ENCODE measurements around the gene DNAH7. TPM values are rescaled to one million over a fixed set of nuclear protein-coding genes. Genes with fewer than 3 reads are reported as not detected.

The DNAH7 gene
- total RNA-seq, 1 donor from 2014 or later = 2.0 TPM

- no peak for DNase-seq
Observed at GRCh38 chr2:195863121-195863520, 205.5 kb downstream of the DNAH7 start.

DNA sequence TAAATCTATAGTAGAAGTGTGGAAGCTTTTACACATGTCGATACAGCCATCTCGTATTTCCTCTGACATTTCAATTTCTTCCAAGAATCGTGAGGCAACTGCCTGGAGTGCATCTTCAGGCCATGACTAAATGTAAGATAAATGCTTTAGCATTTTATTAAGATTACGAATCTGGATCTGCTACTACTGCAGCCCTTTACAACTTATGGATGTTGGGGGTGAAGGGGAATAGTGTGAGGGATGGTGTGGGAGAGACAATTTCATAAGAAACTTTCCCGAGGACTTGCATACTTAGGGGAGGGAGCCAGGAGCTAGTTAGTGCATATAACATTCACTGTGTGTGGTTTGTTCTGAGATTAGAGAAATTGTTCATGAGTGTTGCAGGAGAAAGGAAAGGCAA, 206.8 kb downstream of the DNAH7 start:
- no peak for DNase-seq

GRCh38 chr2:195859513-195859912, 209.1 kb downstream of the DNAH7 start:
- no peak for DNase-seq

DNA sequence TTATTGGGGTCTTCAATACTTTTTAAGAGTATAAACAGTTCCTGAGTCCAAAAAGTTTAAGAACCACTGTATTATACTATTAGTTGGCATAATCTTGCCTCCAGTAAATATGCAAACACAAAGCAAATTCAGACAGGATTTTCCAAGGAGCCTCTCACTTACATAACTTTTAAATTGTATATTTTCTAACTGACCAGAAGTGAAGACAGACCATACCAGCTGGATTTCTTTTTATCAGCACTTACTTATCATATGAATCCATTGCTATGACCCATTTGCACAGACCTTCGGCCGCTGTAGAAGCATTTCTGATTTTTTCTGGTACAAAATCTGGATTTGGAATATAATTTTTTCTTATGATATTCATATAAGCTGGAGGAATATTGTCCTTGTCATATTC, 211.5 kb downstream of the DNAH7 start:
- DNase-seq = no peak

- no peak for DNase-seq
Observed at GRCh38 chr2:195850764-195851163, 217.9 kb downstream of the DNAH7 start.

DNA sequence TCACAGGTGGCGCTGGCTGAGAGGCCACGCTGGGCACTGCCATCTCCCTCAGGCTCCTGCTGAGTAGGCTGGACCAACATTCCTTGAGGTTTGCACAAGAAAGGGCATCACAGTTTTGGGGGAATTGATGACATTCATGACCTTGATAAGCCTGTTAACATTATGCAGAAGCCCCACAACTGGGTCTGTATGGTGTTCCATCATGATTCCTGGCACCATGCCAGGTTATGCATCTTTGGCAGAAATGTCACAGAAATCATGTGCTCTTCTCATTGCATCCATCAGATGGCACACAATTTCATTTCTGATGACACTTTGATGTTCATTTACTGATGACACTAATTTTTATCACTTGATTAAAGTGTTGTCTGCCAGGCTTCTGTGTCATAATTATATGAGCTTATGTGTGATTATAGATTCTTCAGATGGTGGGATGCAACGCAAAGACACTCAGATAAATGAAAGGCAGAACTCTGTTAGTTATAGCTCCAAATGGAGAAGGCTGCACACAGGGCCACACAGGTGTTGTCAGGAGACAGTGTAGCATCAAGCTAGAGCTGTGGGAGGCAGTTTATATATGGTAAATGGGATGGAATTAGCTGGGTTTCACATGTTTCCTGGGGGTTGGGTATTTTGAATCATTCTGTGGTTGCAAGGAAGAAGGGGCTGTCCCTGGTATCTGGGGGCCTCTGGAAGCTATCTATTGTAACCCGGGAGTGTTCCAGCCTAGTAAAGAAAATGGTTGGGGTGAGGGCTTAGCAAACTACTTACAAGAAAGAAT, 220.3 kb downstream of the DNAH7 start:
- DNase-seq = no peak

DNA sequence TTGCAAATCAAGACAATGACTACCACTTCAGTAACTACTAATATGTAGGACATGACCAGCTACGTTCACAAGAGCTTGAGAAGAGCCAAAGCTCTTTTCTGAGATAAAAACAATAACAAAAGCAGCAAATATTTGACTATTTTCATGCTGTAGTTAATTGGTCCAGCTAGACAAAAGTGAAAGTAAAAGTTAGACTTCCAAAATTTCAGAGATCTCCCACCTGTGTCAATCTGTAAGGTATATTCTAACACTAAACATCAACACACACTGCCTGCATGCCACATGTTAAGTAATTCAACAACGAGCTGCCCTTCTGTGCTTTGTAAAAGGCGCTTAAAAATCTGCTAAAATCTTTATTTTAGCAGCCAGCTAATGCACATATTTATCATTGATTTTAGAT, 225.7 kb downstream of the DNAH7 start:
- no peak for DNase-seq

DNA sequence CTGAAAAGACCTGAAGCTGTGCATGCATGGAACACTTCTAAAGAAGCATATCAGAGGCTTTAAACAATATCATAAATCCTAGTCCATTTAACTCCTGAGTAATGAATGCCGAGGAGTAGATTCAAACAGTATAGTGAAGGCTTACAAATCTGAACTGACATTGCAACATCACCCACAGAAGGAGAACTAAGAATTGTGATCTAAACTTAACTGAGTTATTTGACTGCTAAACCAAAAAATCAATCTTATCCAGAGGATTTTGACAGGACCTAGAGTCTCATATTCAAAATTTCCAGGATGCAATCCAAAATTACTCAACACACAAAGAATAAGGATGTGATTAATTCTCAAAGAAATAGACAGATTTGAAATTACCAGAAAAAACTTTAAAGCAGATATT, 230.6 kb downstream of the DNAH7 start:
- no peak for DNase-seq

DNA sequence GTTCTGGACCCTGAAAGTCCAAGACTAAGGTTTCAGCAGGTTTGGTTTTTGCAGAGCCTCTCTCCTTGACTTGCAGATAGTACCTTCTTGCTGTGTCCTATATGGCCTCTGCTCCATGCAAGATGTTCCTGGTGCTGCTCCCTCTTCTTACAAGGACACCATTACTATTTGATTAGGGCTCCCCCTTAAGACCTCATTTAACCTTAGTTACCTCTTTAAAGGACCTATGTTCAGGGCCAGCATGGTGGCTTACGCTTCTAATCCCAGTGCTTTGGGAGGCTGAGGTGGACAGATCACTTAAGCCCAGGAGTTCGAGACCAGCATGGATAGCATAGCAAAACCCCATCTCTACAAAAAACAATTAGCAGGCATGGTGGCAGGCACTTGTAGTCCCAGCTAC, 232.6 kb downstream of the DNAH7 start:
- DNase-seq = no peak

DNA sequence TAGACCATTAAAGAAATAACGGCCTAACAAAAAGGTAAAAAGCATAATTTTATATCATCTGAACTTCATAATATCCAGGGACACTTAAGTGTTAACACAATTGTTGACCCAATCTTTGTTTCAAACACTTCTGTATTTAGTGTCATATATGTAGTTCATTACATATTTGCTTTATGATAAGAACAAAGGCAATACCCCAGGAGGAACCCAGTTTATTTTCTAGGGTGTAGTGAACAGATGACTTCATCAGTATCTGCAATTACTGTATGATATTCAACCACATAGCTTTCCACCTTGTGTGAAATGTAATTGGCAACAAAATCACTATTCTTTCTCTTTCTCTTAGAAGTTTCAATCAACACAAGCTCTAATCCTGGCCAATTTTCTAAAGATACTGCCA, 233.8 kb downstream of the DNAH7 start:
- no peak for DNase-seq

GRCh38 chr2:195830968-195831950, 237.4 kb downstream of the DNAH7 start:
- no peak for DNase-seq

DNA sequence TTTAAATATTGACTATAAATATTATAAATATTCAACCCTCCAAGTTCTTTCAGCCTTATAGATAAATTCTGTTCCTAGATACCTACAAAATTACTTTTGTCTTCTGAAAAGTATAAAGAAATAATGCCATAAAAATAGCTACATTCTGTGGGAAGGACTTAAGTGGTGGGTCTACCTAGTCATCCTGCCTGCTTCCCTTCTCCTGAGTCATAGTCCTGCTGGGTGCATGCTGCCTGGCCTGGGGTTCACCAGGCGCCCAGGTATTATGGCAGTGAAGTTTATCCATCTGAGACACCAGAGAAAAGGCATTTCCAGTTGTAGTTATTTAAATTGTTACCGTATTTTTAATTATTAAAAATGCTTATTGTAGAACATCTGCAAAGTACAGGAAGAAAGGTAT, 244.2 kb downstream of the DNAH7 start:
- no peak for DNase-seq

DNA sequence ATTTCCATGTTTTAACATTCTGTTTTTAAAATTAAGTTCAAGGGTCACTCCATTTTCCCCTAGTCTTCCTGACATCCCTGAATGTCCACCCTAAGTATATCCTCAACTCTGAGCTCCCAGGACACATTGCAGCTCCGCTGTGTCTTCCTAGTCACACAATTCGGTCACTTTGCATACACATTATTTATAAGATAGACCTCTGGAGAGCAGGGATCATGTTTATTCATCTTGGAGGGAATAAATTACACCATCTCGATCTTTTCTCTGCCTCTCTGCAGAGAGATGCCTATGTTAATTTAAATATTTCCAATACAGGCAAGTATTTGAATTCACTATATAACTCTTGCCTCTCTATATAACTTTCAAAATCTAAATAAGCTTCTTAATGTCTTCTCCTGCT, 245.4 kb downstream of the DNAH7 start:
- DNase-seq = no peak

DNA sequence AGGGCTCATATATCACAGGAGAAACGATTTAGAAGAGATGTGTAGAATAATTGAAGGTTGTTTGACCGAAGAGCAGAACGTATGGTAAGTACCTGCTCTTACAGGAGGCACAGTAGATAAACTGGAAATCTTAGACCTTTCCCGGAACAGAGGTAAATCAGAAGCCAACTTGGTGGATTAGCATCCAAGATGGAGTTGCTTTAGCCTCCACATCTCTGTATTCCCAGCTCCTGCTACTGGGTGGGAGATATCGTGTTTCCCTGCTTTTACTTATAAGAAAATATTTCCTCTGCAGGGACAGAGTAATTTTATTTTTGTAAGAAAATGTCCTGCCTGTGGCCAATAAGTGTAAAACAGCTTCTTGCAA, 247.1 kb downstream of the DNAH7 start:
- no peak for DNase-seq

DNA sequence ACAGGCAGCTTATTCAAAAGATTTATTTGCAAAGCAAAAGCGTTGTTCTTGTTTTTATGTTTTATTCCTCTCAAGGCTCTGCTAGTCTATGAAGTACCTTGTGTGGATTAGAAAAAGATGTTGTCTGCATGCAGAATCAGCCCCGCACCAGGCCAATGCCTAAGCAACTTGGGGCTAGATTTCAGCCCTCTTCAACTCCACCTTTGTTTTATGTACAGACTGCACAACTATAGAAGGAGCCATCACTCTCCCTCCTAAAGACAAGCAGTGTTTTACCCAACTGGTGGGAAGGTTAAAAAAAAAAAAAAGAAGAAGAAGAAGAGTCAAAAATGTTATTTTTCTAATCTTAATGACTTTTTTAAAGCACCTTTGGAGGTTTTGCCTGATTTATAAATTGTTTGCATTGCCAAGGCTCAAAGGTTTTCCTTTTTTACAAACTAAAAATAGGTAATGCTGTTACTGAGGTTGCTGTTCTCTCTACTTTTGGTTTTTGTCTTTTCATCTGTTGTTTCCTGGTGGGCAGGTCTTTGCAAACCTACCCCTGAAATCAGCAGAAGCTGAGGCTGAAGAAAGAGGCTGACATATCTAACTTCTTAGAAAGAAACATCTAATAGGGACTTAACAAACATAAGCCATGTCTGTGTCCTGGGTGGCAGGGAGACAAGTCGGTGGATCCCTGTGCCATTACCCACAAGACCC, 247.6 kb downstream of the DNAH7 start:
- no peak for DNase-seq

GRCh38 chr2:195820373-195820772, 248.3 kb downstream of the DNAH7 start:
- DNase-seq = no peak

- DNase-seq = no peak
Observed at GRCh38 chr2:195819276-195819675, 249.4 kb downstream of the DNAH7 start.

DNA sequence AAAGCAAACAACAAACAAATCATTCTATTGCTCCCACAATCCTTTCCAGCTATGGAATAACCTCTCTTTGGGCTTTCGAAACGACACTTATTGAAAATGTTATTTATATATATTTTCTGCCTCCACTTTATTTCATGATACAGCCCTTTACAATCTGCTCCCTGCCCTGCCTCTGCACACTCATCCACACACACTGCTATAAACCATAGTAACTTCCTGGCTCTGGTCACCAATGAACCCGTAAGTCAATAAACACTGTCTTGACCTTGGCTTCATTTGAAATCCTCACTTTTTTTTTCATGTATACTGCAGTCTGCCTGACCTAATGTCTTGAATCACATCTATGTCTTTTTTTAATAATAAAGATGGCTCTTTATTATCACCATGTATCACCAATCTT, 250.1 kb downstream of the DNAH7 start:
- DNase-seq = no peak

- no peak for DNase-seq
Observed at GRCh38 chr2:195818106-195818505, 250.5 kb downstream of the DNAH7 start.

DNA sequence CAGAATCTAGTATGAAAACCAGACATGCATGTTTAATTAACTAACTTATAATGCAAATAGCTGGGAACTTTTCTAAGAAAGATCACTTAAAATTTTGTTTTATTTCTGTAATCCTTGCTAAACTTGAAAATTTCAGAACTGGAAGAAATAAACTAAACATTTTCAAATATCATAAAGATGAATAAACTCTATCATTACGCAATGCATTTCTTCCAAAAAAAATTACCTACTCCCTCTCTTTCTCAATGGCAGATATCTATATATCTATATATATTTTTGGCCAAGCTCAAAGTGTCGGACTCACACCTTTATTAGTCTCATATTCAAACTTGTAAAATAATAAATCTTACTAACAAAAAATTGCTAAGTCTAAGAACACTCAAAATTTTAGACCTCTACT, 253.6 kb downstream of the DNAH7 start:
- DNase-seq = no peak

DNA sequence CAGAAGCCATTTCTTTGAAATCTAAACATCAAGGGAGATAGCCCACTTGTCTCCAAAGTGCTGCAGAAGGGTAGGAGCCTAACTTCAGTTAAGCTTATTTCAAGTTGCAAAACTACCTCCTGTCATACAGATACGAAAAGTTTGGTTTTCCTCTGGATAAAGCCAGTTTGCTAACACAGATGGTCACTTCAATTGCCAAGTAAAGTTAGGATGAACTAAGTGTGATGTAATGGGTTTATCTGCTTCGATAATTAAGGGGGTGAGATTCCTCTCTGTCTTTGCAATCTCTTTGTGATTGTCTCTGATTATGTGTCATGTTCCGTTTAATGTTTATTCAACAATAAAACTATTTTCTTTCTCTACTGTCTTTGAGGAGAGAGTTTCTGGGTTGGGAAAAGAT, 255.2 kb downstream of the DNAH7 start:
- no peak for DNase-seq

DNA sequence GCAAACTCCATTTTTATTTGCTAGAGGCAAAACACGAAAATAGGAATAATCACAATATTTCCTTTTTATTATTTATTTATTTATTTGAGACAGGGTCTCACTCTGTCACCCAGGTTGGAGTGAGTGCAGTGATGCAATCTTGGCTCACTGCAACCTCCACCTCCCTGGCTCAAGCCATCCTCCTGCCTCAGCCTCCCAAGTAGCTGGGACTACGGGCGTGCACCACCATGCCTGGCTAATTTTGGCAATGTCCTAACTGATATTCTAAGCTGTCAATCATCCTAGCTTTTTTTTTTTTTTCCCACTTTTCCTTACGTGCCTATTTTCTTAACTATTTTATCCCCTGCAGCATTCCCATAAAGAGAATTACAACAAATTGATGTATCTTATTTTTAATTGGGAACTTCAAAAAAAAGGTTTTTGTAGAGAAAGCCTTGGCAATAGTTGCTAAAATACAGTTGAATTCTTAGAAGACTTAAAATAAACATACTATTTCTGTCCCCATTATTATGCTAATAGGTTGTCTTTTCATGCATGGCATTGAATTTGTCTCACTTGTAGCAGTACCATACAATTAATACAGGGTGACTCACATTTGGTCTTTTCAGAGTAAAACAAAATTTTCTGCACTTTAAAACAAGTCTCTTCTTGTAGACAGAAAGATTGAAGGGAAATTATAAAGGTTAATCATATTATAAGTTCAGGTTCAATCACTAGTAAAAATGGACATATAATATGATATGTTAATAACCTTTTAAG, 258.1 kb downstream of the DNAH7 start:
- DNase-seq = no peak
